ENCODE measurements around the gene RGL3. TPM values are rescaled to one million over a fixed set of nuclear protein-coding genes. Genes with fewer than 3 reads are reported as not detected.

Gene RGL3
- total and polyA plus RNA-seq, 9 of the 15 experiments (the other 6 are each of a cell fraction or from before 2014, with no cell fraction given) = 0.12 to 0.61 (median 0.32) TPM; not detected in 4

GRCh38 chr19:11435057-11435832, 16.1 kb upstream of the RGL3 start, which contains the start of the genes ODAD3 and PRKCSH (continued):
- TF ChIP-seq ARID3B (CRISPR knock-in tag; IDR thresholded peaks at IDR 0.05; ENCODE audit: borderline replicate concordance) (no peak), CLOCK (CRISPR knock-in tag; IDR thresholded peaks at IDR 0.05; ENCODE audit: borderline replicate concordance) (no peak), CBX5 (IDR thresholded peaks at IDR 0.05; ENCODE audit: borderline replicate concordance, low read depth) (no peak), HIVEP1 (CRISPR knock-in tag; IDR thresholded peaks at IDR 0.05) (no peak), EP300 (IDR thresholded peaks at IDR 0.05; ENCODE audit: low read length) (no peak; the same call in 1 of the 2 replicates), MAFF (IDR thresholded peaks at IDR 0.05; ENCODE audit: low read length) (no peak), ZNF165 (CRISPR knock-in tag; IDR thresholded peaks at IDR 0.05; ENCODE audit: borderline replicate concordance) (no peak), ZNF511 (CRISPR knock-in tag; IDR thresholded peaks at IDR 0.05) (0 out of 2 replicates have a peak, but pooled peaks have one; percentile 10), ZNF695 (CRISPR knock-in tag; IDR thresholded peaks at IDR 0.05) (no peak), NFE2L1 (tag; IDR thresholded peaks at IDR 0.05; ENCODE audit: borderline replicate concordance, low read depth) (no peak), MBD2 (IDR thresholded peaks at IDR 0.05; ENCODE audit: borderline replicate concordance, low read depth) (peak; percentile 77), ZBTB17 (CRISPR knock-in tag; IDR thresholded peaks at IDR 0.05) (peak; percentile 35; the same call in 1 of the 2 replicates), GABPB2 (CRISPR knock-in tag; conservative IDR thresholded peaks at IDR 0.05) (no peak), ZNF77 (CRISPR knock-in tag; IDR thresholded peaks at IDR 0.05) (no peak), KDM4B (IDR thresholded peaks at IDR 0.05; ENCODE audit: borderline replicate concordance in 2 of 2, low read depth in 1 of 2) (peak in 1 of 2 experiments; percentile 85; a peak in 1 of 4 replicates), FOXO4 (CRISPR knock-in tag; IDR thresholded peaks at IDR 0.05) (no peak), ATF2 (CRISPR knock-in tag; IDR thresholded peaks at IDR 0.05) (no peak), ZNF347 (CRISPR knock-in tag; IDR thresholded peaks at IDR 0.05; ENCODE audit: low read depth) (no peak), ZNF431 (CRISPR knock-in tag; IDR thresholded peaks at IDR 0.05) (no peak), PTBP1 (IDR thresholded peaks at IDR 0.05; ENCODE audit: low read depth, low read length) (no peak), BMI1 (IDR thresholded peaks at IDR 0.05; ENCODE audit: low read length) (peak; percentile 82)
